M059J (cell line): ENCODE results near the gene KCNQ1. TPM values are rescaled to one million over a fixed set of nuclear protein-coding genes. Genes with fewer than 3 reads are reported as not detected.

Experiments
- DNase-seq: peaks from one replicate; pipeline ENCODE4 v3.0.0-alpha.2; 2012; ENCODE audit warnings: low read depth
- total RNA-seq: library from RNA; depleted of rRNA; stranded (reverse); fragments of >200 nt; shearing (Covaris generic); gene quantifications from 2 replicates; pipeline ENCODE4 v1.2.3, GENCODE V29; 2014

KCNQ1 gene
- total RNA-seq, 1 experiment from 2014 or later, result not detected

DNA sequence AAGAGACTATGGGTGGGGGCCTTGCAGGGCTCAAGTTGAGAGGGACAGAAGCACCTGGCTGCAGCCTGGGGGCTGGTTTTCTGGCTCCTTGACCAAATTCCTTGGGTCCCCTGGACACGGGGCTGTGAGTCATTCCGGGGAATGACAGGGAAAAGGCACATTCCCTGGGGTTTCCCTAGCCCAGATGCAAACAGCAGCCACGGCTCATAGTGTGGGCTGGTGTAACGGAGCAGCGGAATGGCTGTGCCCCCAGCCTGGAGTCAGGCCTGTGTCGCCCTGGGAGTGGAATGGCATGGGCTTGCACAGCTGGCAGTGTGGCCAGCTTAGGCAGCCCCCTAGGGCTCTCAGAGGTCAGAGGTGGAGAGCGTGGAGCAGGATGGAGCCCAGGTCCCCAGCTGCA, 332.6 kb downstream of the KCNQ1 start:
- DNase-seq, result peak; percentile 83

DNA sequence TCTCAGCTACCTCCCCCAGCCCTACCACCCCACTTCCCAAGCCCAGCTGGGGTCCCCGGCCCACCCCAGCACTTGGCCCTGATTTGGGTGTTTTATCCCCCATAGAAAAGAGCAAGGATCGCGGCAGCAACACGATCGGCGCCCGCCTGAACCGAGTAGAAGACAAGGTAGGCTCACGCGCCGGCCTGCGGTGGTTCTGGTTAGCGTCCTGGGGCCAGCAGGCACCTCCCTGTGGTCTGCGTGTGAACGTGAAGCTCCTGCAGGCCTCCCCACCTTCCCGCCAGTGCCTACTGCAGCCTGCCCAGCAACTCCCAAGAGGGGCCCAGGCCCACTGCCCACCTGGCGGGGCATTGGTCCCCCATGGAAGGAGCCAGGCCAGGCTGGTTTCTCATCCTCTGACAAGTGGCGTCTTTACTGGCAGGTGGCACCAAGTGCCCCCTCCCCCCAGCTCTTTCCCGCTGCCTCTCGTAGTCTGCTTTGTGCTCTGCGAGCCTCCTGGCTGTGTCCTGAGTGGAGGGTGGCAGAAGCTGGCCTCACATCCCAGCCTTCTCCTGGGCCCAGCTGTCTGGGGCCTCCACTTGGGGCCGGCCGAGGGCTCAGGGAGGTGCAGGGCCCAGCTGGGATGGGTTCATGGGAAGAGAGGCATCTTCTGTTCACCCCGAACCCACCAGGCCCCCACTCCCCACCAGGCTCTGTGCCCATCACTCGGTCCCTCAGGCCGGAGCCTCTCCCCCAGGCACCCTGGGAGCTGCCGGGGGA, 333.2 kb downstream of the KCNQ1 start:
- no peak for DNase-seq

DNA sequence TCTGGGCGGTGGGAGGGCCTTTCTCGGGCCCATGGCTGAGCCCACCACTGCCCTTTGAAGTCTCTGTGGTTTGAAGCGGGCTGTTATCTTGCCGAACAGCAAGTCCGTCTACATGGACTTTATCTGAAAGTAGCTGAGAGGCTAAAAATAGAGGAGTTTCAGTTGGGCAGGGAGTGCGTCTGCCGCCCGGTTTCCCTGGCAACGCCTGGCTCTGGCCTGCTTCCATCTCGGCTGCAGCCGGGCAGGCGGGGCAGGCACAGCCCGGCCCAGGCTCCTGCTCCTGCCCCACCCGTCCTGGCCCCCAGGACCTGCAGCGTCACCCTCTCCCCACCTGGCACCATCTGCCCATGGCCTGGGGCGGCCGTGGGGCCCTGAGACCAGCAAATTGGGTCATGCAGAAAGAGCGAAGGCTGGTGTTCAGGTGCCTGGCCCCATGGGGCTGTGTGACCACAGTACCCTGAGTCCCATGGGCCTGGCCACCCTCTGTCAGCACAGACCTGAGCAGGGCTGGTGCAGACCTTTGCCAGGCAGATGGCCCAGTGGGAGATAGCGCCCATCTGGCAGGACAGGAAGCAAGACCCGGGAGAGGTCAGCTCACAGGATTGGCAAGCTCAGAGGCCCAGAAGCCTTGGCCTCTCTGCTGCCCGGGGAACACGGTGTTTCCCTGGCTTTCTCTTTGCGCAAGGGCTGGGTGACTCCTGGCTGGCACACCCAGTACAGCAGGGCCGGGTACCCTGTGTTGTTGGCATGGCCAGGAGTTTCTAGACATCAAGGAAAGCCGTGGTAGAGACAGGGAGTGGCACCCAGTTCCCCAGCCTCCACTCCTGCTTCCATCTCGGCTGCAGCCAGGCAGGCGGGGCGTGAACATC, 334.1 kb downstream of the KCNQ1 start:
- peak; percentile 81 for DNase-seq

DNA sequence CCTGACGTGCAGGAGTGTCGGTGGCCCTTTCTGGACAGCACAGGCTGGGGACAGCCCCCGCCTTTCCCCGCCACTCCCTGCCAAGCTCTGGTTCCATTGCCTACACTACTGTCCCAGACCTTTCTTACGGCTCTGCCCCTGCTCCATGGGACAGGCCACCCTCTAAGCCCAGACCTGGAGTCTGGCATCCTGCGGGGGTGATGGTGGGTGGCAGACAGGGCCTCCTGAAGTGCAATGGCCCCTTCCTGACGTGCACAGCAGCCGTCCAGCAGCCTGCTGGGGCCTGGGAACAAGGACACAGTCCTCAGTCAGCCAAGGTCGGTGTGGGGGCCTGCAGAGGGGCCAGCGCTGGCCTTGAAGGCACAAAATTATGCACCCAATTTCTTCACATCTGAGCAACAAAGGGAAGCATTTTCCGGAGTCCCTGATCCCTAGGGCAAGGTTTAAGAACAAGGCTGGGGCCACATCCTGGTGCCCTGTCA, 334.7 kb downstream of the KCNQ1 start:
- no peak for DNase-seq

DNA sequence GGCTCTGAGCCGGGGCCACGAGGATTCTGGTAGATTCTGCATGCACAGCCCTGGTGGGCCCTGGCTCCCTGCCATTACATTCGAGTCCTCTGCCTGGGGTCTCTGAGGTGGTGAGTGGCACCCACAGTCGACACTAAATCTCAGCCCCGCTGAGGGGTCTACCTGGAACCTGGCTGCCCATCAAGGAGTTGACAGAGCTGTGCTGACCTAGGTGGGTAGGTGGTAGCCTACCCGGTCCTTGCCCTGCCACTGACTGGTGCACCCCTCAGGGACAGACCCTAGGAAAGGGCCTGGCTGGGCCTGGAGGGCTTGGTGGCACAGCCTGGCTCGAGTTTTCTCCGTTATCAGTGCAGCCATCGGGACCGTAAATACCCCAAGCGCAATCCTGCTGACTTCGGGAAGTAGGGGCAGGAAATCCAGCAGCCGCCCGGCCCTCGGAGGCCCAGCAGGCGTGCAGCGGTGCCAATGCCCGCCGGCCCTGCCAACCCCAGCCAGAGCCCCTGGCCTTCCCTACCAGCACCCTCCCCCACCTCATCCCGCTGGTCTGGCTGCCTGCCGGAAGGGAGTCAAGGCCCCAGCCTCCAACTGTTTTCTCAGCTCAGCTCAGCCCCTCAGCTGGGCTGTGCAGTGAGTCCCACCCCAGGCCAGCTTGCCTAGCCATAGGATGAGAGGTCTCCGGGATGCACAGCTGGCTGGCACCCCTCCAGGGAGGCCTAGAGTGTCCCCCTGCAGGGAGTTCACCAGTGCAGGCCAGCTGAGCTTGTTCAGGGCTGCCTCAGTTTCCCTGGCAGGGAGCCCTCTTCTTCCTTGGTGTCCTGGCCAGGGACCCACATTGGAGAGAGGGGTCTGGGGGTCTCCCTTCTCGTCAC, 335.4 kb downstream of the KCNQ1 start:
- DNase-seq, result no peak

DNA sequence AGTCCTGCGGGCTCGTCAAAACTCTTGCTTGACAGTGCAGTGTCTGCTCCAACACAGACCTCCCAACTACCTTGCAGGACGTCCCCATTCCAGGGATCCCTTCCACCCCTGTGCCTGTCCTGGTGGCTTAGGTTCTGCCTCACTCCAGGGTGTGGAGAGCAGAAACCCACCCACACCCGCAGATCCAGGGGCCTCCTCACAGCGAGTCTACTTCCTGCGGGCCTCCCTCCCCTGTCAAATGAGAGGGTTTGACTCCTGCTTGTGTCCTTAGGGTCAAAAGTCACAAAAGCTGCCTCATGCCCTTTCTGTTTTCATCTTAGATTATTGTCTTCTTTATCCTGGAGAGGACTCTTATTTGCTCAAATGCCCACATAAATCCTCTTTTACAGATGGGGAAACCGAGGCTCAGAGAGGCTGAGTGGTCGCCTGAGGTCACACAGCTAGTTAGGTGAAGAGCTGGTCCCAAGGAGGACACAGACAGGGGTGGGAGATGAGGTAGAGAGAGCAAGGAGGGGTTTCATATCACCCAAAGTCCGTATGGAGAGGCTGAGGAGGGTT, 336.1 kb downstream of the KCNQ1 start:
- DNase-seq, result no peak

DNA sequence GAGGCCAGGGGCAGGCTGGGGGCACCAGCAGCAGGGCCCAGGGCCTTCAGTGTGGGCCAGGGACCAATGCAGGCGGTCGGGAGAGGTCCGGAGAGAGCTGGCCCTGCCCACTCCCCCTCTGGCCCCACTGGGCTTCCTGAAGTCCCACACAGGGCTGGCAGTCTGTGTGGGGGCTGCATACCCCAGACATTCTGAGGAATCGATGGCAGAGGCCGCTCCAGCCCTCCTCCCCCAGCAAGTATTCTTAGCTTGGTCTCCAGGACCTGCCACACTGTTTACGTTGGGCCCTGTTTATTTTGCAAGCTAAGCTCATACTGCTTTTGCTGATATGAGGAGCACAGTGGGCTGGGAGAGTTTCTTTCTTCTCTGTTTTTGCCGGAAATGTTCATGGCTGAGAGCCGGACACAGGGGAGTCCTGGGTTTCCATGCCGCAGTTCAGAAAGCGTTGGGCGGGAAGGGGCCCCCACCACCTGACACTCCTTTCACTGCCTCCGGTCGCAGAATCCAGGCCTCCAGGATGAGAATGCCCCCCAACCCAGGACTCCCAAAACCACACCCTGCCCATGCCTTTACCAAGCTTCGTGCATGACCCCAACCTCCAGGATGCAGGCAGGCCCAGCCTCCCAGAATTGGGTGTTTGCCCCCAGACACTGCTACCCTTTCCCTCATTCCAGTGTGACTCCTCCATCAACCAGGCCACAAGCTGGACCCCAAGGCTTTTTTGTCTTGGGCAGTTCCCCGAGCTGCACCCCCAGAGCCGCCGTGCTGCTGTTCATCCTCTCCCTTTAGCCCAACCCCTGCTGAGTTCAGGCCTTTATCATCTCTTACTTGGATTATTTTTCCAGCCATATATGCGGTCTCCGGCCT, 336.8 kb downstream of the KCNQ1 start:
- DNase-seq, result no peak

DNA sequence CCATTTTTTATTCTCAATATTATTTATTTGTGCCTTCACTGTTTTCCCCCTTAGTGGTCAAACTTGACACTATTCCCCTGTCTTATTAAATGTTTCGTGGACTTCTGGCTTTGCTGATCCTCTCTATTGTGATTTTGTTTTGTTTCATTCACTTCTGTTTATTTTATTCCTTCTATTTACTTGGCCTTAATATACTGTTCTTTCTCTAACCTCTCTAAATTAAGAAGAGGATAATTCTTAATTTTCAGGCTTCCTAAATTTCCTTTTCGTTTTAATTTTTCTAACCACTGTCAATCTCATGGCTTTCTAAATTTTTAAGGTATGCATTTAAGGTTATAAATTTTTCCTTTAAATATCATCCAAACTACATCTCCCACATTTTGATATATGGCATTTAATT, 338.0 kb downstream of the KCNQ1 start:
- no peak for DNase-seq

DNA sequence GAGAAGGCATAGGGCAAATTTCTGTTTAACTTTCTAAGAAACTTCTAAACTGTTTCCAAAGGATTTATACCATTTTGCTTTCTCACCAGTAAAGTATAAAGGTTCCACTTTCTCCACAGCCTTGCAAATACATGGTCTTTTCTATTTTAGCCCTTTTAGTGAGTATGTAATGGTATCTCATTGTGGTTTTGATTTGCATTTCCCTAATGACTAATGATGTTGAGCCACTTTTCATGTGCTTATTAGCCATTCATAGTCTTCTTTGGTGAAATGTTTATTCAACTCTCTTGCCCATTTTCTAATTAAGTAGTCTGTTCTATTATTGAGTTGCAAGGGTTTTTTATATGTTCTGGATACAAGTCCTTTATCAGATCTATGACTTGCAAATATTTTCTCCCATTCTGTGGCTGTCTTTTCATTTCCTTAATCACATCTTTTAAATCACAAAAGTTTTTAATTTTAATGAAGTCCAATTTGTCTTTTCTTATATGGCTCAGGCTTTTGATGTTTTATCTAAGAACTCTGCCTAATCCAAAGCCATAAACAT, 338.8 kb downstream of the KCNQ1 start:
- DNase-seq, result peak; percentile 53

DNA sequence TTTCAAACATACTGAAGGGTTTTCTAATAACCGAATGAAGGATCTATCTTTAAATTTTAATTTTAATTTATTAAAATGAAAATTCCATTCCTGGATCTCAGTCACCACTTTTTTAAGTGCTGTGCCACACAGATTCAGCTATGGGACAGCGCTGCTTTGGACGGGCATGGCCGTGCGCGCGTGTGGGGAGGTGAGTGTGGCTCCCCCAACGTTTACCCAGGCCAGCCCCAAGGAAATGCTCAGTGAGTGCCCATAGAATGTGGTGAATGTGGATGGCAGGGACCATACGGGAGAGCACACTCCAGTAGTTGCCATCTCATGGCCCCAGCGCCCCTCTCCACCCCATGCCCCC, 343.0 kb downstream of the KCNQ1 start:
- no peak for DNase-seq

DNA sequence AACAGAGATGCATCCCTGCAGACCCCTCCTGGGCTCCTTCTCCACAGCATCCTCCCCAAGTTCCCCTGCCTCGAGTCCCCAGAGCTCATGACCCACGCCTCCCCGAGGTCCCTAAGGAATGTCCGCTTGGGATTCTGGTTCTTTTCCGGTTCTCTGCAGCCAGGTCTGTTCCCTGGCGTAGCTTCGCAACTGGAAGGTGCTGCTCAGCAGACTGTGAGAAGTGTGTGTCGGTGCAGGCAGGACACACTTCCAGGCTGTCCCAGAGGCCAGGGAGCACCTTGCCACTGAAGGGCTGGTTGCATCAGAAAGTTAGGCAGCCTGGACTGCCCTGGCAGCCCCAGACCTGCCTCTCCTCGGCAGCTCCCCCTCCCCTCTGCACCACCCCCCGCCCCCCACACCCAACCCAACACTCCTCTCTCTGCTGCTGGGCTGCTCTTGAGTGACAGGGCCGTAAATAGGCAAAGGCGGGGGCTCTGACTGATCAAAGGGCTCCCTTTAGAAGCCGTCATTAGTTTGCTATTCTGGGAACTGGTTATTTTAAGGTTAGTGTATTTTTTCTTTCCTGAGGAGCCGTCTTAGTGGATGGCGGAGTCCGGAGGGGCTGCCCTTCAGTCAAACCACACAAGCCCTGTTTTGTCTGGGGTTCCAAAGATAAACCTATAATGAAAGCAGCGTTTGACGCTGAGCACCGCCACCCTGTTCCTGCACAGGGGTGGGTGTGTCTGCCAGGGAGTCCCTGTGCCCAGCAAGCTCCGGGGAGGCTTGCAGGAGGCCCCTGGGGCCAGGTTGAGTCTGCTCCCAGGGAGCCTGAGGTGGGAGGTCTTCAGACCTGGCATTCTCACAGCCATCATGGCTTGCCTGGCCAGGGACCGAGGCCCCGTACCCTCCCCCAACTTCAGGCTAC, 343.6 kb downstream of the KCNQ1 start:
- DNase-seq, result no peak

DNA sequence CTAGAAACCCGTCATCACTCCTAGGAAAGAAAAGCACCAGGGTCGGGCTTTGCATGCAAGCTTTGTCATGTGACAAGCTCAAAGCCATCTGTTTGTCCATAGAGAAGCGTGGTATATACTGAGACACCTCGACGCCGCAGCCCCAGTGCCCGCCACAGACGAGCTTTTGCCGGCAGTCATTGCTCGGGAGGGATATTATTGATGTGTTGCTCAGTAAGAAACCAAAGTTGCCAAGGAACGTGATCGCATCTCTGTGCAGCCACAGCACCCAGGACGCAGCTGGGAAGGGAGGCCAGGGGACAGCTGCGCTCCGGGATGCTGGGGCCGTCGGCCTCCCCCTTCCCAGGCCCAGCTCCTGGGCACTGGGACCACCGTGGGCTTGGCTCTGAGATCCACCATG, 344.5 kb downstream of the KCNQ1 start:
- DNase-seq, result no peak

DNA sequence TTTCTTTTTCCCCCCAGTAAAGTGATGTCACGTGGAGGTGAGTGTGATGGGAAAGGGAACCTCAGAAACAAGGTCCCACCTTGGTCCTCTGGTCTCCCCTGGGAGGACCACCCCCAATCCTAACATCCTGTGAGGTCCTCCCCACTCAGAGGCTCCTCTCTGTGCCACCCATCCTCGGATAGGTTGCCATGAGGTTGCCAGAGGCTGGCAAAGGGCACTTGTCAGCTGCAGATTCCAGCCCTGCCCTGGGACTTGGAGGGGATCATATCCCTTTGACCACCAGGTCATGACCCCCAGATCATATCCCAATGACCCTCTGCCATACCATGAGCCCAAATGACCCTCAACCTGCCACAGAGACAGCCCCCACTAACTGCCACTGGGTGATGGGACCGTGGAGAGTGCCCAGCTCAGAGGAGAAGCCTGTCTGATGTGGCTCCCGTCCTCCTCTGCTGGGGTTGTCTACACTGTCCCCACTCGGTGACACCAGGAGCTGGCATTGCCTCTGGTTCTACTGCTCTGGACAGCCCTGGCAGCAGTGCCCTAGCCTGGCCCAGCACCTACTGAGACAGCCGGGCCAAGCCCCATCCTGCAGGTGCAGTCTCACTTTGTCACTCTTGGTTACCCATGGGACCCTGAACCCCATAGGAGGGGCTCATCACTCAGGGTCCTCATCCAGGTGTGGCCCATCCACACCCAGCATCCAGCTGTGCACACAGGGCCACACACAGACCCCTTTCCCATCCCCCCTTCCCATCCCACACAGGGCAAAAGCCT, 345.2 kb downstream of the KCNQ1 start:
- no peak for DNase-seq

DNA sequence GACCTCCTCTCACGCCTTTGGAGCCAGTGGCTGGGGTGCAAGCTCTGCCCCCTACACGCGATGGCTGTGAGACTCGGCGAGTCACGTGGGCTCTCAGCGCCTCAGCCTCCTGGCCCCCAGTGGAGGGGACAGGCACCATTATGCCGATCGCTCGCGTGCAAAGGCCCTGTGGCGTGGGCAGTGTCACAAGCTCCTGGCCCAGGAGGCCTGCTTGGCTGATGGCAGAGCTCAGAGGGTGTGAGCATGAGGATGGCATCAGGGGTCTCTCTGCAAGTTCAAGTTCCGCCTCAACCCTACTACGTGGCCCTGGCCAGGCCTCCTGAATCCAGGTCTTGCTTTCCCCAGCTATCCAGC, 345.7 kb downstream of the KCNQ1 start:
- DNase-seq, result no peak

DNA sequence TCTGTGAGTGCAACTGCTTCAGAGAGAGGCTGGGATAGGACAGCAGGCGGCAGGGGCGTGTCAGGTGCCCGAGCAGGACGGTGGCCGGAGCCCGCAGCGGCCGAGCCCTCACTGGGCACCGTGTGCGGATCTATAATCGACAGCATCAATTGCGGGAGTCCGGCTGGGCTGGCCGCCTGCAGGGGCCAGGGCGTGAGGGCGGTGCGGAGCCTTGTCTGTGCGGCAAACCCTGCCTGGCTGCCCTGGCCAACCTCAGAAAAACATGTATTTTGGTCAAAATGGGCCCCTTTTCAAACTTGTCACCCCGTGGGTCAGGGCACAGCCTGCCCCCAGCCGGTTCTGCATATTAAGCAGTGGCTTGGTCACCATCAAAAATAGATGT, 346.3 kb downstream of the KCNQ1 start:
- DNase-seq, result no peak

DNA sequence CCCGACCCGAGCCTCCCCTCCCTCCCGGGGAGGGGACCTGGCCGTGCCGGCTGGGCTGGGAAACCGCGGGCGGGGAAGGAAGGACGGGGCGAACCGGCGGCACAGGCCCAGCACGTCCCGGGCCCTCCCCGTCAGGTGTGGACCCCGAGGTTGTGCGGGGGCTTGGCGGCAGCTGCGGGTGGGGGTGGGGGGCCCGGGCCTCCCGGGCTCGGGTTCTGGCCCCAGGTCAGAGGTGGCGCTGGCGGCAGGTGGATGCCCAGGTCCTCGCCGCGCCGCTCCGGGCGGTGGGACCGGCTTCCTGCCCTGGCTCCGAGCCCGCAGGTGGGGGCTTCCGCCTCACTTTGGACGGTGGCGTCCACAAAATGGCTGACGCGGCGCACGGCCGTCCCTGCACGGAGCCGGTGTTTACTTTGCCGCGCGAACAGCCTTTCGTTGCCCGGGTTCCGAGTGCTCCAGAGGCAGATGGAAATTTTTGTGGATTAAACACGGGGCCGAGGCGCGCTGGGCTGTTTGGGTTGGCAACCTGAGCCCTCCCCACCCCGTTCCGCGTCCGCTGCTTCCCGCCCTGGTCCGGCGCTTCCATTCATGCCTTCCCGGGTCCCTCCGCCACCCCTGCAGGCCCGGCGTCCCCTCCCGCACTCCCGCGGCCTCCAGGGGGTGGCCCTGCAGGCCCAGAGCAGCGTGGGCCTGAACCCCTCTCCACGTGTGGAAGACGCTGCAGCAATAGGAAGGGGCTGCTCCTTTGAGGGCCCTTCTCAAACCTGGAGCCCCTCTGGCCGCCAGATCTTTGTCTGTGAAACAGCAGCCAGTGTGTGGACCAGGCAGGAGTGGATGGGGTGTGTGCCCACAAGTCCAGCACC, 346.9 kb downstream of the KCNQ1 start:
- DNase-seq, result no peak

DNA sequence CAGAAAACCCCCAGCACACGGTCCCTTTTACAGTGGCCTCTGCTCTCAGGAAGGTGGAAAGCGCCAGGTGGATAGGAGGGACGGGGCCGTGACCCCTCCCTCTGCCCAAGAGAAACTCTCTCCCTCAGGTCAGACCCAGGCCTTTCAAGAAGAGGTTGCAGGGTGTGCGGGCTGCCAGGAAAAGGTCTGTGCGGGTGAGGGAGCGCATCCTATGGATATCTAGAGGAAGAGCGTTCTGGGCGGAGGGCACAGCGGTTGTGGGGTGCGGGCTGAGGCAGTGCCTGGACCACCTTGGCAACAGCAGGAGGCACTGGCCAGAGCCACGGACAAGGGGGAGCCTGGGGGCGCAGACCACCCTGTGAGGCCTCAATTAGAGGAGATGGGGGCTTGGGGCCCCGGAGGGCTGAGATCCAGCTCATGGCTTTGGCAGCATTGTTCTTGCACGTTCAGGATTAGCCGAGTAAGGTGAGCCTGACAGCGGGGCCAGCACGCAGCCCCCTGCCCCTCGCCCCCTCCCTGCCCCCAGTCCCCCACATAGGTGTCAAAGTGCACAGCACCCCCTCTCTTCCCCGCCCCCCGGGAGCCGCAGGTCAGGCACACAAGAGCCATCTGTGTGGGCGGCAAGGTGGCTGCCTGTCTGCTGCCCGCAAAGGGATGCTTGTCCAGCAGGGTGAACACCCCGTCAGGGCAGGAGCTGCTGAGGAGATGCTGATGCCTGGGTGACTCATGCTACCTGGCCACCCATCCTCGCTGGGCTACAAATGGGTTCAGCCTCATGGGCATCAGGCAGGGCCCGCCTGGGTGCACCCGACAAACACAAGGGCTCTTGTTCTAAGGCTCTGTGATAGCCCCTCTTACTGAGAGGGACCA, 347.8 kb downstream of the KCNQ1 start:
- DNase-seq, result no peak
